Measurements from ENCODE around the gene NIN.

- TF ChIP-seq, protein P1, sequence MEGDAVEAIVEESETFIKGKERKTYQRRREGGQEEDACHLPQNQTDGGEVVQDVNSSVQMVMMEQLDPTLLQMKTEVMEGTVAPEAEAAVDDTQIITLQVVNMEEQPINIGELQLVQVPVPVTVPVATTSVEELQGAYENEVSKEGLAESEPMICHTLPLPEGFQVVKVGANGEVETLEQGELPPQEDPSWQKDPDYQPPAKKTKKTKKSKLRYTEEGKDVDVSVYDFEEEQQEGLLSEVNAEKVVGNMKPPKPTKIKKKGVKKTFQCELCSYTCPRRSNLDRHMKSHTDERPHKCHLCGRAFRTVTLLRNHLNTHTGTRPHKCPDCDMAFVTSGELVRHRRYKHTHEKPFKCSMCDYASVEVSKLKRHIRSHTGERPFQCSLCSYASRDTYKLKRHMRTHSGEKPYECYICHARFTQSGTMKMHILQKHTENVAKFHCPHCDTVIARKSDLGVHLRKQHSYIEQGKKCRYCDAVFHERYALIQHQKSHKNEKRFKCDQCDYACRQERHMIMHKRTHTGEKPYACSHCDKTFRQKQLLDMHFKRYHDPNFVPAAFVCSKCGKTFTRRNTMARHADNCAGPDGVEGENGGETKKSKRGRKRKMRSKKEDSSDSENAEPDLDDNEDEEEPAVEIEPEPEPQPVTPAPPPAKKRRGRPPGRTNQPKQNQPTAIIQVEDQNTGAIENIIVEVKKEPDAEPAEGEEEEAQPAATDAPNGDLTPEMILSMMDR (conservative IDR thresholded peaks at IDR 0.05): no peak
- no peak for TF ChIP-seq ZFX (IDR thresholded peaks at IDR 0.05)
Measured at GRCh38 chr14:50839048-50839447, 8.1 kb upstream of the NIN start.
